Testis (tissue), 2 donors: ENCODE measurements around the gene SVIL.

Source experiments
- POLR2A ChIP-seq: fragments of 450-650 bp; IDR thresholded peaks from one replicate; pipeline ENCODE4 v1.6.1; 2017; ENCODE audit warnings: antibody characterized with exemption, mild to moderate bottlenecking, moderate library complexity
- TF ChIP-seq, protein P1 (sequence below), 3 experiments: fragments of 450-650 bp in 2 of 3; fragments of 200-600 bp in 1 of 3; sonication (generic) in 1 of 3; IDR thresholded peaks; one replicate each; pipeline ENCODE4 v1.5.1; 2016 to 2019; ENCODE audit warnings: antibody characterized with exemption in 3 of 3, mild to moderate bottlenecking in 2 of 3, moderate library complexity in 1 of 3

GRCh38 chr10:29471544-29471859, 163.3 kb downstream of the SVIL start:
- TF ChIP-seq, protein P1, sequence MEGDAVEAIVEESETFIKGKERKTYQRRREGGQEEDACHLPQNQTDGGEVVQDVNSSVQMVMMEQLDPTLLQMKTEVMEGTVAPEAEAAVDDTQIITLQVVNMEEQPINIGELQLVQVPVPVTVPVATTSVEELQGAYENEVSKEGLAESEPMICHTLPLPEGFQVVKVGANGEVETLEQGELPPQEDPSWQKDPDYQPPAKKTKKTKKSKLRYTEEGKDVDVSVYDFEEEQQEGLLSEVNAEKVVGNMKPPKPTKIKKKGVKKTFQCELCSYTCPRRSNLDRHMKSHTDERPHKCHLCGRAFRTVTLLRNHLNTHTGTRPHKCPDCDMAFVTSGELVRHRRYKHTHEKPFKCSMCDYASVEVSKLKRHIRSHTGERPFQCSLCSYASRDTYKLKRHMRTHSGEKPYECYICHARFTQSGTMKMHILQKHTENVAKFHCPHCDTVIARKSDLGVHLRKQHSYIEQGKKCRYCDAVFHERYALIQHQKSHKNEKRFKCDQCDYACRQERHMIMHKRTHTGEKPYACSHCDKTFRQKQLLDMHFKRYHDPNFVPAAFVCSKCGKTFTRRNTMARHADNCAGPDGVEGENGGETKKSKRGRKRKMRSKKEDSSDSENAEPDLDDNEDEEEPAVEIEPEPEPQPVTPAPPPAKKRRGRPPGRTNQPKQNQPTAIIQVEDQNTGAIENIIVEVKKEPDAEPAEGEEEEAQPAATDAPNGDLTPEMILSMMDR (IDR thresholded peaks at IDR 0.05), result no peak
- TF ChIP-seq POLR2A, result no peak
